ENCODE results near the gene LHX3. TPM values are rescaled to one million over a fixed set of nuclear protein-coding genes. Genes with fewer than 3 reads are reported as not detected.

LHX3 gene
- total and polyA plus RNA-seq, 2 donors (not counting 1 experiment from before 2014, with no cell fraction given) = 0.07 to 0.30 TPM

- Mint-ChIP-seq H3K4me1 (no peaks in the 10 kb centered on the region), H3K27me3 (peaks cover 11% of the 10 kb centered on the region), H3K4me3 (no peak overlapping the region), H3K9me3 (ENCODE audit: insufficient read depth) (peaks cover 3% of the 10 kb centered on the region), H3K27ac (no peak overlapping the region)
- peaks cover 0 to 3% (median 0%) of the 10 kb centered on the region in 4 experiments for H3K27me3 ChIP-seq (replicated peaks in 1 of 4; ENCODE audit: control extremely low read depth in 1 of 4, control insufficient read depth in 3 of 4, insufficient read depth in 4 of 4, low read length in 3 of 4)
- no peaks in the 10 kb centered on the region for H4K20me1 ChIP-seq (ENCODE audit: control insufficient read depth, insufficient read depth, low read length, poor library complexity, severe bottlenecking)
- TF ChIP-seq EZH2 (IDR thresholded peaks at IDR 0.05; ENCODE audit: borderline replicate concordance, insufficient read depth, low read depth, low read length, poor library complexity, severe bottlenecking) (no peak), CTCF (IDR thresholded peaks at IDR 0.05) (no peak)
- H3K27ac ChIP-seq (ENCODE audit: low read length in 2 of 2) = no peak overlapping the region
- WGBS (ENCODE audit: insufficient coverage) = 70% methylated on average over 7 of the region's 10 CpGs
- no peak overlapping the region for H3K4me2 ChIP-seq (replicated peaks; ENCODE audit: low read depth, low read length, poor library complexity, severe bottlenecking)
- H3K79me2 ChIP-seq (ENCODE audit: control insufficient read depth, insufficient read depth, low read length) = no peaks in the 10 kb centered on the region
- CTCF ChIA-PET = no interaction called here
- DNase-seq = no peak
- POLR2A ChIA-PET = no interaction called here
- no peak for ATAC-seq (ENCODE audit: low read depth)
- intact Hi-C loops (cut with micrococcal nuclease) = no loop called here
- H3K36me3 ChIP-seq (replicated peaks in 1 of 2; ENCODE audit: control extremely low read depth in 1 of 2, control insufficient read depth in 1 of 2, extremely low read depth in 1 of 2, insufficient read depth in 2 of 2, low read length in 1 of 2) = no peaks in the 10 kb centered on the region
- H2AFZ ChIP-seq (ENCODE audit: insufficient read depth, low read depth, low read length, poor library complexity, severe bottlenecking) = no peak overlapping the region
- H3K9me3 ChIP-seq (ENCODE audit: control extremely low read depth in 1 of 3, control insufficient read depth in 2 of 3, insufficient read depth in 1 of 3, low read length in 2 of 3) = peaks cover 2 to 8% (median 2%) of the 10 kb centered on the region in 3 donors
- no peak overlapping the region for H3K4me3 ChIP-seq (ENCODE audit: control extremely low read depth in 1 of 5, extremely low read depth in 1 of 5, insufficient read depth in 1 of 5, low read depth in 2 of 5, low read length in 4 of 5)
- H3K9ac ChIP-seq (ENCODE audit: low read length) = no peak overlapping the region
- H3K4me1 ChIP-seq (ENCODE audit: control insufficient read depth in 2 of 2, insufficient read depth in 2 of 2, low read length in 2 of 2) = no peaks in the 10 kb centered on the region
Observed at GRCh38 chr9:136160995-136161610, 43.8 kb downstream of the LHX3 start.

GRCh38 chr9:136160381-136160841 lies 44.5 kb downstream of the LHX3 start:
- no peaks in the 10 kb centered on the region for H3K79me2 ChIP-seq (ENCODE audit: control insufficient read depth, insufficient read depth, low read length)
- ChIA-PET CTCF (interaction anchor here (1.3 kb wide), 1 partner anchor 117 kb away, joined by 3 read pairs; no protein-coding TSS in a partner anchor), POLR2A (no interaction called here)
- Mint-ChIP-seq H3K27ac (no peak overlapping the region), H3K4me3 (no peak overlapping the region), H3K4me1 (no peaks in the 10 kb centered on the region), H3K27me3 (peaks cover 14% of the 10 kb centered on the region), H3K9me3 (ENCODE audit: insufficient read depth) (peaks cover 3% of the 10 kb centered on the region)
- no peak overlapping the region for H3K27ac ChIP-seq (ENCODE audit: low read length in 2 of 2)
- 93% methylated on average over 9 of the region's 12 CpGs for WGBS (ENCODE audit: insufficient coverage)
- intact Hi-C loops (cut with micrococcal nuclease) = no loop called here
- H3K4me2 ChIP-seq (replicated peaks; ENCODE audit: low read depth, low read length, poor library complexity, severe bottlenecking) = no peak overlapping the region
- H3K9me3 ChIP-seq (ENCODE audit: control extremely low read depth in 1 of 3, control insufficient read depth in 2 of 3, insufficient read depth in 1 of 3, low read length in 2 of 3) = peaks cover 2 to 8% (median 2%) of the 10 kb centered on the region in 3 donors
- H3K4me1 ChIP-seq (ENCODE audit: control insufficient read depth in 2 of 2, insufficient read depth in 2 of 2, low read length in 2 of 2) = no peaks in the 10 kb centered on the region
- no peak for DNase-seq
- no peak overlapping the region for H3K4me3 ChIP-seq (ENCODE audit: control extremely low read depth in 1 of 5, extremely low read depth in 1 of 5, insufficient read depth in 1 of 5, low read depth in 2 of 5, low read length in 4 of 5)
- no peak overlapping the region for H2AFZ ChIP-seq (ENCODE audit: insufficient read depth, low read depth, low read length, poor library complexity, severe bottlenecking)
- no peaks in the 10 kb centered on the region for H3K36me3 ChIP-seq (replicated peaks in 1 of 2; ENCODE audit: control extremely low read depth in 1 of 2, control insufficient read depth in 1 of 2, extremely low read depth in 1 of 2, insufficient read depth in 2 of 2, low read length in 1 of 2)
- no peaks in the 10 kb centered on the region for H4K20me1 ChIP-seq (ENCODE audit: control insufficient read depth, insufficient read depth, low read length, poor library complexity, severe bottlenecking)
- no peak for ATAC-seq (ENCODE audit: low read depth)
- H3K27me3 ChIP-seq (replicated peaks in 1 of 4; ENCODE audit: control extremely low read depth in 1 of 4, control insufficient read depth in 3 of 4, insufficient read depth in 4 of 4, low read length in 3 of 4) = peaks cover 0 to 3% (median 0%) of the 10 kb centered on the region in 4 experiments
- no peak for TF ChIP-seq CTCF (IDR thresholded peaks at IDR 0.05)
- no peak for TF ChIP-seq EZH2 (IDR thresholded peaks at IDR 0.05; ENCODE audit: borderline replicate concordance, insufficient read depth, low read depth, low read length, poor library complexity, severe bottlenecking)
- no peak overlapping the region for H3K9ac ChIP-seq (ENCODE audit: low read length)

Data from B cell (primary cell).